Measurements from ENCODE around the gene FHAD1. TPM values are rescaled to one million over a fixed set of nuclear protein-coding genes. Genes with fewer than 3 reads are reported as not detected.

Gene FHAD1
- total and polyA plus RNA-seq, 10 of the 15 experiments (the other 5 are each of a cell fraction or from before 2014, with no cell fraction given) = 0.09 to 1.0 (median 0.32) TPM; not detected in 2

DNA sequence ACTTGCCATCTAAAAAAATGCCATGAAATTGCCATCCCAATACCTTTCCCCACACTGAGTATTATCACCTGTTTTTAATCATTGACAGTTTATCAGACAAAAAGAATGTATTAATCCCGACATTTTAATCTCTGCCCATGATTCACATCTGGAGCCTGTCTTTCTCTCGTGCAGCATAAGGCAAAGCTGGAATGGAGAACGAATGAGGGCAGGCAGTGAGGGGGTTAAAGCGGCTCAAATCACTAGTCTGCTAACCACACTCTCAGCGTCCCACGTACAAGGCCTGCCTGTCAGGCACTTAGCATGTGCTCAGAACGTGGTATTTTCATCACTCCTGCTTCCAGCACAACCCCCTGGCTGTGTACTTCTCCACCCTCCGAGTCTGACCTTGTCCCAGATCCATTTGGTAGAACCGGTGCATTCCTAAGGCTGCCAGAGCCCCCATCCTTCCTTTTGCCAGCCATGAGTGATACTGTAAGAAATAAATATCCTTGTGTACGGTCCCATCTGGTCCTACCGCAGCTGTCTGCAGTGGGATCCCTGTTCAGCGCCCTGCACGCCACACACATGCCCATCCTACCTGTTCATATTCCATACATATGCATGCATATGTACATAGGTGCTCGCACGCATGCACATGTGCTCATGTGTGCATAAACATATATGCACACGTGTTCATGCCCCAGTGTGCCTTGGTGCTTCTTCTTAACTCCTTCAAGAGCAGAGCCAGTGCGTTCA is 34.6 kb upstream of the FHAD1 start (continued):
- no peak for TF ChIP-seq SPI1 (IDR thresholded peaks at IDR 0.05; ENCODE audit: borderline replicate concordance, insufficient read depth, low read depth, low read length)

DNA sequence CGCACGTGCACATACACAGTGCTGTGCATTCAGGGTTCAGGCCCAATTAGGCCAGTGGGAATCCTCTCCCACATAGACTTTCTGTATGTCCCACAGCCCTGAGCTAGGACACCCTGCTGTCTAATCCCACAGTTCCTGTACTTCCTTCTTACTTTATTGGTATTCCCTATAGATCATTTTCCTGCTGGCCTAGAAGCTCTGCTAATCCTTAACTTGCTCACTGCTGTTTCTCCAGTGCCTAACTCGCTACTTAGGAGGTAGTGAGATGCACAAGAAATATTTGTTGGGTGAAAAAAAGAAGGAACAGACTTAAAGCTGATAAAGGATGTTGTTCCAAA is 34.1 kb upstream of the FHAD1 start:
- RAD21 ChIA-PET (ENCODE audit: unreplicated experiment) = interaction anchor here (0.6 to 1.3 kb wide), 2 partner anchors 9 to 58 kb away, joined by 3 read pairs; no protein-coding TSS in a partner anchor
- POLR2A ChIA-PET = no interaction called here
- no TSS peak for BruUV-seq (replicated peaks)
- intact Hi-C loops (cut with micrococcal nuclease; ENCODE audit: unreplicated experiment) (no loop called here), in situ Hi-C loops (cut with MboI) (no loop called here)
- TF ChIP-seq, protein P1, sequence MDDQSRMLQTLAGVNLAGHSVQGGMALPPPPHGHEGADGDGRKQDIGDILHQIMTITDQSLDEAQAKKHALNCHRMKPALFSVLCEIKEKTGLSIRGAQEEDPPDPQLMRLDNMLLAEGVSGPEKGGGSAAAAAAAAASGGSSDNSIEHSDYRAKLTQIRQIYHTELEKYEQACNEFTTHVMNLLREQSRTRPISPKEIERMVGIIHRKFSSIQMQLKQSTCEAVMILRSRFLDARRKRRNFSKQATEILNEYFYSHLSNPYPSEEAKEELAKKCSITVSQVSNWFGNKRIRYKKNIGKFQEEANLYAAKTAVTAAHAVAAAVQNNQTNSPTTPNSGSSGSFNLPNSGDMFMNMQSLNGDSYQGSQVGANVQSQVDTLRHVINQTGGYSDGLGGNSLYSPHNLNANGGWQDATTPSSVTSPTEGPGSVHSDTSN (IDR thresholded peaks at IDR 0.05; ENCODE audit: insufficient replicate concordance, low read depth, low read length) = no peak
- TF ChIP-seq CBX3 (IDR thresholded peaks at IDR 0.05; ENCODE audit: borderline replicate concordance, low read depth) (no peak), EP300 (IDR thresholded peaks at IDR 0.05; ENCODE audit: borderline replicate concordance in 1 of 2, control insufficient read depth in 1 of 2, low read depth in 2 of 2, low read length in 2 of 2) (no peak), TAF1 (IDR thresholded peaks at IDR 0.05; ENCODE audit: borderline replicate concordance, low read depth, low read length) (no peak), TARDBP (IDR thresholded peaks at IDR 0.05; ENCODE audit: borderline replicate concordance) (no peak), KLF5 (IDR thresholded peaks at IDR 0.05; ENCODE audit: partially characterized antibody) (no peak), CREB1 (IDR thresholded peaks at IDR 0.05; ENCODE audit: low read depth) (no peak), ZSCAN29 (IDR thresholded peaks at IDR 0.05) (no peak), SREBF1 (IDR thresholded peaks at IDR 0.05; ENCODE audit: low read length) (no peak), STAT3 (IDR thresholded peaks at IDR 0.05; ENCODE audit: low read depth, low read length) (no peak), ZNF274 (IDR thresholded peaks at IDR 0.05; ENCODE audit: insufficient read depth, insufficient read length) (no peak), SMARCA5 (IDR thresholded peaks at IDR 0.05) (no peak), JUND (IDR thresholded peaks at IDR 0.05; ENCODE audit: low read depth, low read length) (no peak), NFIC (IDR thresholded peaks at IDR 0.05; ENCODE audit: low read depth, low read length) (no peak)
- TF ChIP-seq, protein P2, sequence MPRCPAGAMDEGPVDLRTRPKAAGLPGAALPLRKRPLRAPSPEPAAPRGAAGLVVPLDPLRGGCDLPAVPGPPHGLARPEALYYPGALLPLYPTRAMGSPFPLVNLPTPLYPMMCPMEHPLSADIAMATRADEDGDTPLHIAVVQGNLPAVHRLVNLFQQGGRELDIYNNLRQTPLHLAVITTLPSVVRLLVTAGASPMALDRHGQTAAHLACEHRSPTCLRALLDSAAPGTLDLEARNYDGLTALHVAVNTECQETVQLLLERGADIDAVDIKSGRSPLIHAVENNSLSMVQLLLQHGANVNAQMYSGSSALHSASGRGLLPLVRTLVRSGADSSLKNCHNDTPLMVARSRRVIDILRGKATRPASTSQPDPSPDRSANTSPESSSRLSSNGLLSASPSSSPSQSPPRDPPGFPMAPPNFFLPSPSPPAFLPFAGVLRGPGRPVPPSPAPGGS (IDR thresholded peaks at IDR 0.05; ENCODE audit: borderline replicate concordance, insufficient read depth, low read depth, low read length, poor library complexity, severe bottlenecking) = no peak
- TF ChIP-seq, protein P3, sequence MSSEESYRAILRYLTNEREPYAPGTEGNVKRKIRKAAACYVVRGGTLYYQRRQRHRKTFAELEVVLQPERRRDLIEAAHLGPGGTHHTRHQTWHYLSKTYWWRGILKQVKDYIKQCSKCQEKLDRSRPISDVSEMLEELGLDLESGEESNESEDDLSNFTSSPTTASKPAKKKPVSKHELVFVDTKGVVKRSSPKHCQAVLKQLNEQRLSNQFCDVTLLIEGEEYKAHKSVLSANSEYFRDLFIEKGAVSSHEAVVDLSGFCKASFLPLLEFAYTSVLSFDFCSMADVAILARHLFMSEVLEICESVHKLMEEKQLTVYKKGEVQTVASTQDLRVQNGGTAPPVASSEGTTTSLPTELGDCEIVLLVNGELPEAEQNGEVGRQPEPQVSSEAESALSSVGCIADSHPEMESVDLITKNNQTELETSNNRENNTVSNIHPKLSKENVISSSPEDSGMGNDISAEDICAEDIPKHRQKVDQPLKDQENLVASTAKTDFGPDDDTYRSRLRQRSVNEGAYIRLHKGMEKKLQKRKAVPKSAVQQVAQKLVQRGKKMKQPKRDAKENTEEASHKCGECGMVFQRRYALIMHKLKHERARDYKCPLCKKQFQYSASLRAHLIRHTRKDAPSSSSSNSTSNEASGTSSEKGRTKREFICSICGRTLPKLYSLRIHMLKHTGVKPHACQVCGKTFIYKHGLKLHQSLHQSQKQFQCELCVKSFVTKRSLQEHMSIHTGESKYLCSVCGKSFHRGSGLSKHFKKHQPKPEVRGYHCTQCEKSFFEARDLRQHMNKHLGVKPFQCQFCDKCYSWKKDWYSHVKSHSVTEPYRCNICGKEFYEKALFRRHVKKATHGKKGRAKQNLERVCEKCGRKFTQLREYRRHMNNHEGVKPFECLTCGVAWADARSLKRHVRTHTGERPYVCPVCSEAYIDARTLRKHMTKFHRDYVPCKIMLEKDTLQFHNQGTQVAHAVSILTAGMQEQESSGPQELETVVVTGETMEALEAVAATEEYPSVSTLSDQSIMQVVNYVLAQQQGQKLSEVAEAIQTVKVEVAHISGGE (CRISPR knock-in tag; IDR thresholded peaks at IDR 0.05) = no peak
- no peaks in the 10 kb centered on the region for H4K20me1 ChIP-seq (ENCODE audit: control insufficient read depth, insufficient read depth)
- DNase-seq (ENCODE audit: low read depth, low spot score) = no peak
- no peak overlapping the region for H3K4me2 ChIP-seq (ENCODE audit: control insufficient read depth, insufficient read depth)
- no peaks in the 10 kb centered on the region for H3K79me2 ChIP-seq (ENCODE audit: control insufficient read depth, insufficient read depth, low read length)
- CTCF ChIA-PET = no interaction called here
- H3K4me3 ChIP-seq = no peak overlapping the region
- ATAC-seq = no peak
- 70% methylated on average over 3 of the region's 3 CpGs for WGBS (ENCODE audit: insufficient coverage, insufficient replicate concordance, low lambda C conversion rate, missing lambda C conversion rate)
- SMC1A ChIA-PET (ENCODE audit: uncharacterized antibody, unreplicated experiment) = interaction anchor here (1.3 kb wide), 1 partner anchor 59 kb away, joined by 5 read pairs; no protein-coding TSS in a partner anchor
- no peaks in the 10 kb centered on the region for H3K4me1 ChIP-seq (ENCODE audit: control insufficient read depth, insufficient read depth, low read length)
- FAIRE-seq = no peak
- no peak overlapping the region for H3K27ac ChIP-seq (ENCODE audit: control insufficient read depth, insufficient read depth)
- H3K27me3 ChIP-seq (replicated peaks in 1 of 2; ENCODE audit: control insufficient read depth in 2 of 2, insufficient read depth in 2 of 2, low read length in 1 of 2) = no peaks in the 10 kb centered on the region
- H3K9me3 ChIP-seq (replicated peaks; ENCODE audit: control insufficient read depth, insufficient read depth, low read length) = no peaks in the 10 kb centered on the region; the same call in 2 of the 3 replicates
- H3K9ac ChIP-seq (ENCODE audit: control insufficient read depth, insufficient read depth, low read length) = no peak overlapping the region
- no peak overlapping the region for H2AFZ ChIP-seq (ENCODE audit: control insufficient read depth, low read depth, low read length)
- no peaks in the 10 kb centered on the region; a peak in 2 of 4 replicates for H3K36me3 ChIP-seq (ENCODE audit: control insufficient read depth in 2 of 2, insufficient read depth in 2 of 2, low read length in 1 of 2)
